HG03571 (cell line): ENCODE results near the gene KMT2C.
"Not testable (repeated sequence)": the region's sequence is repeated elsewhere in the genome, so short reads cannot be mapped to it uniquely, and the experiment has no call there.

Experiments
- ATAC-seq: cut with Tn5 transposase; IDR thresholded peaks from one replicate; pipeline ENCODE4 v1.9.1; 2021; ENCODE audit not compliant: unreplicated experiment

KMT2C gene

DNA sequence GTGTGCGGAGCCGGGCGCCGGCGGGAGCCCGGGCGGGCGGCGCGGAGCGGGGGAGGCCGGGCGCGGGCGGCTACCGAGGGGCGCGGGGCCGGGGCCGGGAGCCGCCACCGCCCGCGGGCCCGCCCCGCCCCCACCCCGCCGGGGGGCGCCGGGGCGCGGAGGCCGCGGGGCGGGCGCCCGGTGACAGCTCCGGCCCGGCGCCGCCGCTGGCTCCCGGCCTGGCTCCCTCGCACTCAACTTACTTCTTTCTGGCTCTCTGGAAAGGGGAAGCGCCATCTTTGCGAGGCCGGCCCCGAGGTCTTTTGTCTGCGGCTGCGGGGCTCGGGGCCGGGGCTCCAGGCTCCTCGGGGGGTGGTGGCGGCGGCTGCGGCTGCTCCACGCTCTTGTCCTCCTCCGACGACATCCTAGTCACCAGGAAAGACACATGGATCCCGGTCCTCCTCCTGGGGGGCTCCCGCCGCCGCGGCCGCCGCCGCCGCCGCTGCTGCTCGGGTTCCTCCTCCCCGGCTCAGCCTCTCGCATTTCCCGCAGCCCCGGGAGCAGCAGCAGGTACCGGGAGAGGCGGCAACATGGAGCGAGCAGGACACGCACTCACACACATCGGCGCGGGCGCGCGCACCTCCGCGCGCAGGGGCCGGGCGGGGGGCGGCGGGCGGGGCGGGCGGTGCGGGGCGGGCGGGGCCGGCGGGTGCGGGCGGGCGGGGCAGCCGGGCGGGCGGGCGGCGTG is at the start of gene KMT2C:
KMT2C (minus strand) TSS at position 620 of the 727 bp plus-strand sequence; CDS start at position 403, 217 bp downstream.
- ATAC-seq: no peak

DNA sequence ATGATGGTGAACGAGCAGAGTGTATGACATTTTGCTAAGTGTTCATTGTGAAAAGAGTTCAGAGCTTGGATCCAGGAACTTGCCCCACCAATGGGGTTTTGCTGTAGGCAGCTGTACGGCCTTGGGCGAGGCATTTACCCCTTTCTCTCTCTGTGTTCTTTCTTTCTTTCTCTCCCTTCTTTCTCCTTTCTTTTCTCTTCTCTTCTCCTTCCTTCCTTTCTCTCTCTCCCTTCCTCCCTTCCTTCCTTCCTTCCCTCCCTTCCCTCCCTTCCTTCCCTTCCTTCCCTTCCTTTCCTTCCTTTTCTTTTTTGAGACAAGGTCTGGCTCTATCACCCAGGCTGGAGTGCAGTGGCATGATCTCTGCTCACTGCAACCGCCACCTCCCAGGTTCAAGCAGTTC is 45.3 kb upstream of the KMT2C start:
- no peak for ATAC-seq

DNA sequence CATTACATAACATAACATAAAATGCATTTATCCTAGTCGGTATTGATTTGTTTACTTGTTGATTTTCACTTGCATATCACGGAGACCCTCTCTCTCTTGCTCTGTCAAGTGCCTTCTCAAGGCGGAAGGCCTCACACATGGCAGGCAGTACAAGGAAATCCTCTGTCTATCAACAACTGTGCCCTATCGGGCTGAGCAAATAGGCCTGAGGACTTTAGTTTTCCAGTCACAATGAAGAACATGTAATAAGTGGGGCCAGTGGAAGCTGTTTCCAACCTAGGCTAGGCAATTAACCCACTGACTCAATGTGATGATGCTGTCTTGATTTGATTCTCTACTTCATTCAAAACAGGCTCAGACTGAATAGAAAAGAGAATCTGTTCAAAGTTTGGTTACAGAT is 44.9 kb upstream of the KMT2C start:
- ATAC-seq: no peak

DNA sequence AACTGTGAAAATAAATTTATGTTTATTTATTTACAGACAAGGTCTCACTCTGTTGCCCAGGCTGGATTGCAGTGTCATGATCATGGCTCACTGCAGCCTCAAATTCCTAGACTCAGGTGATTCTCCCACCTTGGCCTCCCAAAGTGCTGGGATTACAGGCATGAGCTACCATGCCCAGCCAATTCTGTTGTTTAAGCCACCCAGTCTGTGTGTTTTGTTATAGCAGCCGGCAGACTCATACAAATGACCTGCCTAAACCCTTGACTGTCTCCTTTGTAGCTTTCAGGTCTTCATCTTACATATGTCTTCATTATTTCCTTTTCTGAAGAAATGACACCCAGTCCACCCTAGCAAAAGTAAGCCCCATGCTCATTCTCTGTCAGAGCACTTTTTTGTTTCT is 43.8 kb upstream of the KMT2C start:
- no peak for ATAC-seq

DNA sequence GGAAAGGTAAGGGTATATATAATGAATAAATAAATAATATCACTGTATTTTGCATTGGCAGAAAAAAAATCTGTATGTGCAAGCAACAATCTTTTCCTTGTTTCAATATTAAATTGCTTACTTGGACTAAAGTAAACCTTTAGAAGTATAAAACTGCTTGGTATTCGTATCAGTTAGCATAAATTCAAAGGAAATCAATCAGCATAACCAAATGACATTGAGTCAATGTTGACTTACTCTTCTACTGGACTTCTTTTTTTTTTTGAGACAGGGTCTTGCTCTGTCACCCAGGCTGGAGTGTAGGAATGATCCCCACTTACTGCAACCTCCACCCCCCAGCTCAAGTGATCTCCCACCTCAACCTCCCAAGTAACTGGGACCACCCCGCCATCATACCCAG is 42.3 kb upstream of the KMT2C start:
- no peak for ATAC-seq

DNA sequence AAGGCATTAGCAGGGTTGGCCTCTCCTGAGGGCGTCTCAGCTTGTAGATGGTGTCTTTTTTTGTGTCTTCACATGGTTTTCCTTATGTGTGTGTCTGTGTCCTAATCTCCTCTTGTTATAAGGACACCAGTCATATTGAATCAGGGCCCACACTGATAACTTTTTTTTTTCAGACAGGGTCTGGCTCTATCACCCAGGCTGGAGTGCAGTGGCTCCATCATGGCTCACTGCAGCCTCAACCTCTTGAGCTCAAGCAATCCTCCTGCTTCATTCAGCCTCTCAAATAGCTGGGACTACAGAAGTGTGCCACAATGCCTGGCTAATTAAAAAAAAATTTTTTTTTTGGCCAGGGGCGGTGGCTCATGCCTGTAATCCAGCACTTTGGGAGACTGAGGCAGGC is 41.3 kb upstream of the KMT2C start:
- ATAC-seq: no peak

DNA sequence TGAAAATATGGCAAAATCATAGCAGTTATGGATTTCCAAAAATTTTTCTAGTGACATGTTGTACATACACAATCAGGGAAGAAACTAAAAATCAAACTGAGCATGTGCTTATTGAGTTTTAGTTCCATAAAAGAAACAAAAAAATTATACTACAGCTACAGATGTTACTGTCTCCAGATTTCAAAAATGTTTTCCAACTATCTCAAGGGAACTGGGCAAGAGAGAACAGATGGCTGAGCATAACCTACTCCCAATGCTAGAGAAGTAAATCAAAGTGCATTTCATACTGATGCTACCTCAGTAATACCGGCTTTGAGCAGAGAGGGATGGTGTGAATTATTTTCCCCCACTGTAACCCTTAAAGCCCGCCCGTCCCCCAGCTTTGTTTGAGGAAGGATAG is 40.7 kb upstream of the KMT2C start:
- no peak for ATAC-seq

DNA sequence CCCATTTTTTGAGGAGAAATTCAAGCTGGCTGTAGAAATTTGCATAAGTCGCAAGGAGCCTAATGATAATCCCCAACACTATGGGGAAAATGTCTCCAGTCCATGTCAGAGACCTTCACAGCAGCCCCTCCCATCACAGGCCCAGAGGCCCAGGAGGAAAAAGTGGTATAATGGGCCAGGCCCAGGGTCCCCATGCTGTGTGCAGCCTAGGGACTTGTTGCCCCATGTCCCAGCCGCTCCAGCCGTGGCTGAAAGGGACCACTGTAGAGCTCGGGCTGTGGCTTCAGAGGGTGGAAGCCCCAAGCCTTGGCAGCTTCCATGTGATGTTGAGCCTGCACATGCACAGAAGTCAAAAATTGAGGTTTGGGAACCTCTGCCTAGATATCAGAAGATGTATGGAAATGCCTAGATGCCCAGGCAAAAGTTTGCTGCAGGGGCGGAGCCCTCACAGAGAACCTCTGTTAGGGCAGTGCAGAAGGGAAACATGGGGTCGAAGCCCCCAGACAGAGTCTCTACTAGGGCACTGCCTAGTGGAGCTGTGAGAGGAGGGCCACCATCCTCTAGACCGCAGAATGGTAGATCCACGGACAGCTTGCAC is 35.3 kb upstream of the KMT2C start:
- ATAC-seq: not testable (repeated sequence)

DNA sequence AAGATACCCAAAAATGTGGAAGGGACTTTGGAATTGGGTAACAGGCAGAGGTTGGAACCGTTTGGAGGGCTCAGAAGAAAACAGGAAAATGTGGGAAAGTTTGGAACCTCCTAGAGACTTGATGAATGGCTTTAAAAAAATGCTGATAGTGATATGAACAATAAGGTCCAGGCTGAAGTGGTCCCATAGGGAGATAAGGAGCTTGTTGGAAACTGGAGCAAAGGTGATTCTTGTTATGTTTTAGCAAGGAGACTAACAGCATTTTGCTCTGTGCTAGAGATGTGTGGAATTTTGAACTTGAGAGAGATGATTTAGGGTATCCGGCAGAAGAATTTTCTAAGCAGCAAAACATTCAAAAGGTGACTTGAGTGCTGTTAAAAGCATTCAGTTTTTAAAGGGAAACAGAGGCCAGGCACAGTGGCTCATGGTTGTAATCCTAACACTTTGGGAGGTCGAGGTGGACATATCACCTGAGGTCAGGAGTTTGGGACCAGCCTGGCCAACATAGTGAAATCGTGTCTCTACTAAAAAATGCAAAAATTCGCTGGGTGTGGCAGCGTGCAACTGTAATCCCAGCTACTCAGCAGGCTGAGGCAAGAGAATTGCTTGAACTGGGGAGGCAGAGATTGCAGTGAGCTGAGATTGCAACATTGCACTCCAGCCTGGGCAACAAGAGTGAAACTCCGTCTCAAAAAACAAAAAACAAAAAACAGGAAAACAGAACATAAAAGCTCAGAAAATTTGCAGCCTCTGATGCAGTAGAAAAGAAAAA is 34.6 kb upstream of the KMT2C start:
- ATAC-seq: not testable (repeated sequence)

DNA sequence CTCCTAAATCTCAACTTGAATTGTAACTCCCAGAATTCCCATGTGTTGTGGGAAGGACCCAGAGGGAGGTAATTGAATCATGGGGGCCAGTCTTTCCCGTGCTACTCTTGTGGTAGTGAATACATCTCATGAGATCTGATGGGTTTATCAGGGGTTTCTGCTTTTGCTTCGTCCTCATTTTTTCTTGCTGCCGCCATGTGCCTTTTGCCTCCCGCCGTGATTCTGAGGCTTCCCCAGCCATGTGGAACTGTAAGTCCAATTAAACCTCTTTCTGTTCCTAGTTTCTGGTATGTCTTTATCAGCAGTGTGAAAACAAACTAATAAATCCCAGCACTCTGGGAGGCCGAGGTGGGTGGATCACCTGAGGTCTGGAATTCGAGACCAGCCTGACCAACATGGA is 33.8 kb upstream of the KMT2C start:
- not testable (repeated sequence) for ATAC-seq

DNA sequence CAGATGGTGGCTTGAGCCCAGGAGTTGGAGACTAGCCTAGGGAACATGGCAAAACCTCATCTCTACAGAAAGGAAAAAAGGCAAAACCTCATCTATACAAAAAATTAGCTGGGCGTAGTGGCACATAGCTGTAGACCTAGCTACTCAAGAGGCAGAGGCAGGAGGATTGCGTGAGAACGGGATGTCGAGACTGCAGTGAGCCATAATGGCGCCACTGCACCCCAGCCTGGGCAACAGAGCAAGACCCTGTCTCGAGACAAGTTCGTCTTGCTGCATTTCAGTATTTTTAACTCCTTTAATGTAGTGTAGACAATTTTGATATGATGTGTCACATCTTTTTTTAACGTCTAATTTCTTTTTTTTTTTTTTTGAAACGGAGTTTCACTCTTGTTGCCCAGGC is 31.4 kb upstream of the KMT2C start:
- ATAC-seq: no peak

DNA sequence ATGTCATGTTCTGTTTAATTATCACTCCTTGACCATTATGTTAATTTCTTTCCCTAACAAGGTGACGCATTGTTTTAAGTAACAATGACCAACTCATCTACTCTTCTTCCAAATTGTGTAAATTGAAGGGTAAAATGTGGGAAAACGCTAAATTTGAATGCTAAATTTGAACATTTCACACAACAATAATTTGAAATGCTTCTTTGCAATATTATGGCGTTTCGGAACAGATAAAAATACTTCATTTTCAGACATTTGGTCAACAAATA is 29.2 kb upstream of the KMT2C start:
- no peak for ATAC-seq

DNA sequence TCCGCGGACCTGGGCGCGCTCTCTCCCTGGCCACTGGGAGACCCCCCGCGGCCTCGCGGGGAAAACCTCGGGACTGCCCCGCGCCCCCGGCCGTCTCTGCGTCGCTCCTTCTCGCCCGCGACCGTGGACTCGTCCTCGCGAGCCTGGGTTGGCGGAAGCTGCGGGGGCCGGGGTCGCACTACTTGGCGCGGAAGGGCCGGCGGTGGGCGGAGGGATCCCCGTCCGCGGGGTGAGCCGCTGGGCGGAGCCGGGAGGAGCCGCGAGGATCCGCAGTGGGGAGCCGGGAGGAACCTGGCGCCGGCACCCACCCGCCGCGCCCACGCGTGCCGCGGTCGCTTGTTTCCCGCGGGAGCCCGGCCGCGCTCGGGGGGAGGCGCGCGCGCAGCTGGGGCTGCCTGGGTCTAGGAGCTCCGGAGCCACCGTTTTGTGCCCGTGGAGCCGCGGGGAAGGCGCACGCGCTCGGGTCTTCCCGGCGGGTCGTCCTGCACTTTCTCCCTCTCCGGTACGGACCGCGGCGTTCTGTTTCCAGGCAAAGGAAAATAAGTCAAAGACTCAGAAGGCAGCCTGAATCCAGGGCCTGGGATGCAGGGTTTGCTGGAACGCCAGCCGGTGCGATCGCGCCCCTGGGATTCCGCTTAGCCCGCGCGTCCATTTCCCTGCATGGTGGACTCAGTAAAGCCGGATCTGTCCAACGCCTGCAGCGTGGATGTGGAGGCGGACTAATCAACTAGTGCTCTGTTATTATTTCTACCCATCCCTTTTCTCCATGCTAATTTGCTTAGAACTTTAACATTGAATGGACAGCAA is 28.7 kb upstream of the KMT2C start:
- ATAC-seq: peak; percentile 33

DNA sequence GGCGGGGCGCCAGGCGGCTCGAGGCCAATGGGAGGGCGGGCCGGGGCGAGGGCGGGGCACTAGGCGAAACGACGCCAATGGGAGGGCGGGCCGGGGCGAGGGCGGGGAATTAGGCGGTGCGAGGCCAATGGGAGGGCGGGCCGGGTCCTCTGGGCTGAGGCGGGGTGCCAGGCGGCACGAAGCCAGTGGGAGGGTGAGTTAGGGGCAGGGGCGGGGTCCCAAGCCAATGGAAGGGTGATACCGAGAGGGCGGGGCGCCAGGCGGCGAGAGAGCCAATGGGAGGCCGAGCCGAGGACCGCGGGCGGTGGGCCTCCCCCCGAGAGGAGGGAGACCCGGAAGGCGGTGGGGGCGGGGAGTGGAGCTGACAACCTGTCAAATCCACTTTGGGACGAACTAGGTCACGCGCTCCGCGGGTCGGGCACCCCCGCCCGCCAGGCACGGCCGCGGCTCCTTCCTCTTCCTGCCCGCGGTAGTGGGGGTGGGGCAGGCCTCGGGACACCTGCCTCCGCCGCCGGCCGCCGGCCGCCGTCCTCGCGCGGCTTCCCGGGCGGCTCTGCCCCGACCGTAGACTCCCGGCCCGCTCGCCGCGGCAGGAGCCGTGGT is 28.0 kb upstream of the KMT2C start:
- ATAC-seq: peak; percentile 84

DNA sequence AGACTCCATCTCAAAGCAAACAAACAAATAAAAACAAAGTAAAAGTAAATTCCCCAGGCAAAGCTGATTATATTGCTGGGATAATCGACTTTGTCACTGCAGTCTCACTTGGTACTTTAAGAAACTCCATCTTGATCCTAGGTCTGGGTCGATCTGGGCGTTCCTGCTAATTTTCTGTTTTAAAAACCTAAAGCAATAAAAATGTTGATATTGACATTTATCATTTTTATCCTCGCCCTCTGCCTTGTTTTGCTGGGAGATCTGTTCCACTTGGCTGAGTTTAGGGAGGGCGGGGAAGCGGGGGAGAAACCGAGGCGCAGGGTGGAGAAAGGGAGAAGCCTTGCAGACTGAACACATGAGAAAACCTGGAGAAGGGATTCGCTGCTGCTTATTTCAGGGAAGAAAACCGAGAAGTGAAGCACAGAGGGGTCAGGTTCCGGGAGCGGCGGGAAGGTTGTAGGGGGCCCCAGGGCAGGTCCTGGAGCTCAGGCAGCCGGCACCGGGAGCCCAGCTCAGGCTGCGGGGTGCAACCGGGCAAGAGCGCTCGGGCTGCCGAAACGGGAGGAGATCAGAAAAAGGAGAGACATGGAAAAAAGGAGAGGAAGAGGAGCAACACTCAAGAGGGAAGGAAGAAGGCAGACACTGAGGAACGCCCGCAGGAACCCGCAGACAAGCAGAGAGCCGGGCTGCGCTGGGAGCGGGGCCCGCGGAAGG is 27.3 kb upstream of the KMT2C start:
- peak; percentile 15 for ATAC-seq

DNA sequence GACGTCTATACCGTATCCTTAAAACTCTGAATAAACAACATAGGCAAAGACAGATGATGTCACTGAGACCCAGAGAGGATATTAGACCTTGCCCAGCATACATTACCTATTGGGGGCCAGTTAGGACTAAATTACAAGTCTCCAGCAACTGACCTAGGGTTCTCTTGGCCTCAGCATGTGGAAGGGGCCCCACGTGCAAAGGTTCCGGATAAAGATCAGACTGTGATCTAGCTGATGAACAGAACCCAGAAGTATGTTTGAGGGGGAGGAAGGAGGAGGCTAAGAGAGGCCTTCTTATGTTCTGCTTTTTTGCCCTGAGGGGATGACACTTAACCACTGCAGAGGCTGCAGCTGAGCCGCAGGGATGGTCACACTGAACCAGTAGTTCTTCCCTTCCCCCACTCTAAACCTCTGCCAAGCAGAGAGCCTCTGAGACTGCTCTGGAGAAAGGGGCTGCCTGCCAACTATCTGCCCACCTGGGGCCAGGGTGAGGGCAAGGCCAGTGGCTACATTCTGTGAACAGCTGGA is 24.0 kb upstream of the KMT2C start:
- no peak for ATAC-seq

DNA sequence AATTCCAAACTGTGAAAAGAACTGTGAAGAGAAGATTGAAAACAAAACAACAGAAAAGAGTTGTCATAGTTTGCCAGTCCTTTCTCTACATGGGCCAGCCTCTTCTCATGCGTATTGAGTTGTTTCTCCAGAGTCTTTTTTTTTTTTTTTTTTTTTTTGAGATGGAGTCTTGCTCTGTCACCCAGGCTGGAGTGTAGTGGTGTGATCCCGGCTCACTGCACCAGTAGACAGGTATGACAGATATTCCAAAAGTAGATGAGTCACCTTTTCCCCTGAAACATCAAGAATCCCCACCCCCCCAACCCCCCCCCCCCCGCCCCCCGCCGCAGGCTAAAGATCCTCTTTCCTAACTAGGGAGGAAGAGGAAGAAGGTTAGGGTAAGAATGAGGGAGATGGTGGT is 15.6 kb upstream of the KMT2C start:
- ATAC-seq: no peak

DNA sequence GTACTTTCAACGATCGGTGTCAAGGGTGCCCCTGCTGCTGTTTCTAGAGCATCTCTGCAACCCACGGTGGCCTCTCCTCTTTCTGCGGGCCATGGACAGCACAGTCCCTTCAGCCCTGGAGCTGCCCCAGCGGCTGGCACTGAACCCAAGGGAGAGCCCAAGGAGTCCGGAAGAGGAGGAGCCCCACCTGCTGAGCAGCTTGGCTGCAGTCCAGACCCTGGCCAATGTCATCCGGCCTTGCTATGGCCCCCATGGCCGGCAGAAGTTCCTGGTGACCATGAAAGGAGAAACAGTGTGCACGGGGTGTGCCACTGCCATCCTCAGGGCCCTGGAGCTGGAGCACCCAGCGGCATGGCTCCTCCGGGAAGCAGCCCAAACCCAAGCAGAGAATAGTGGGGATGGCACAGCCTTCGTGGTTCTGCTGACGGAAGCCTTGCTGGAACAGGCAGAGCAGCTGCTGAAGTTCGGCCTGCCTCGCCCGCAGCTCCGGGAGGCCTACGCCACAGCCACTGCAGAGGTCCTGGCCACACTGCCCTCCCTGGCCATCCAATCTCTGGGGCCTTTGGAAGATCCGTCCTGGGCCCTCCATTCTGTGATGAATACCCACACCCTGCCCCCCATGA is 9.7 kb upstream of the KMT2C start:
- not testable (repeated sequence) for ATAC-seq

DNA sequence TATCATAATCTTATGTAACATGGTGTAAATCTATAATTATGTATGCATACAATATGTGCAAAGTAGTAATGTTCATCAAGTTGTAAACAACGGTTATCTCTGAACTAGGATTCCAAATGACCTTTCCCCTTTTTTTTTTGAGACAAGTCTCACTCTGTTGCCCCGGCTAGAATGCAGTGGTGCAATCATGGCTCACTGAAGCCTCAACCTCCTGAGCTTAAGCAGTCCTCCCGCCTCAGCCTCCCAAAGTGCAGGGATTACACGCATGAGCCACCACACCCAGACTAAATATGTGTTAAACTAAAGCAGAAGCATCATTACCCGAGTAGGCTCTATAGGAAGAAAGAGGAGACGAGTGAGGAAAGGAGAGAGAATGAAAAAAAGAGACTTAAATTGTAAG is 7.8 kb upstream of the KMT2C start:
- ATAC-seq: no peak

DNA sequence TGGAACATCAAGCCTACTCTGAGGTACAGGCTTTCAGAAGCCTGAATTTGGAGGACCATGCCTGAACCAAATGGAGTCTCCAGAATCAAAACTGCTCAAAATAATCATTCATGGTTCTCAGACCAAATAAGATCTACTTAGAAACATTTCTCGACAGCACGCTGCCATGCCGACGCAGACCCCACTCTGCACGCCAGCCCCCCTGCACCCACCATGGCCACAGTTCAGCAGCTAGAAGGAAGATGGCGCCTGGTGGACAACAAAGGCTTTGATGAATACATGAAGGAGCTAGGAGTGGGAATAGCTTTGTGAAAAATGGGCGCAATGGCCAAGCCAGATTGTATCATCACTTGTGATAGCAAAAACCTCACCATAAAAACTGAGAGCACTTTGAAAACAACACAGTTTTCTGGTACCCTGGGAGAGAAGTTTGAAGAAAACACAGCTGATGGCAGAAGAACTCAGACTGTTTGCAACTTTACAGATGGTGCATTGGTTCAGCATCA is 6.6 kb upstream of the KMT2C start:
- no peak for ATAC-seq
